ENCODE results near the gene KANK4. TPM values are rescaled to one million over a fixed set of nuclear protein-coding genes. Genes with fewer than 3 reads are reported as not detected.
A peak's percentile ranks its signal among the peaks of the same experiment; 100 is the strongest.

The KANK4 gene
- total and polyA plus RNA-seq, 2 of the 8 experiments (the other 6 are each of a cell fraction or from before 2014, with no cell fraction given), result 0.22 to 0.26 TPM

GRCh38 chr1:62234688-62235087 lies 84.5 kb downstream of the KANK4 start:
- H4K5ac ChIP-seq (ENCODE audit: insufficient read length, low read depth, low read length), result no peak overlapping the region
- H2BK5ac ChIP-seq (ENCODE audit: low read depth, low read length), result no peak overlapping the region
- WGBS, 2 experiments (ENCODE audit: extremely low coverage in 1 of 2, insufficient coverage in 1 of 2, insufficient read length in 1 of 2, insufficient replicate concordance in 2 of 2, low coverage in 1 of 2, low lambda C conversion rate in 2 of 2, missing lambda C conversion rate in 1 of 2), result 82% methylated on average over 5 of the region's 6 CpGs; no CpG with 5 or more reads in 1 of the 2 experiments
- no peak overlapping the region for H3K4ac ChIP-seq (replicated peaks; ENCODE audit: insufficient read length, low read depth, low read length)
- ChIA-PET CTCF (ENCODE audit: partially characterized antibody) (interaction anchor here (0.9 to 2.0 kb wide), 7 partner anchors 11 to 108 kb away, joined by 3 to 8 read pairs (median 4); no protein-coding TSS in a partner anchor), POLR2A (ENCODE audit: partially characterized antibody) (interaction anchor here (0.7 to 10.8 kb wide), 11 partner anchors 8 to 85 kb away, joined by 3 to 98 read pairs (median 4); partner anchors contain the start of gene KANK4)
- H4K8ac ChIP-seq (ENCODE audit: extremely low read depth, insufficient read depth, low read length), result no peak overlapping the region
- no peak overlapping the region for H3K4me2 ChIP-seq (ENCODE audit: insufficient read depth in 1 of 2, low read depth in 2 of 2, low read length in 2 of 2)
- DNase-seq (ENCODE audit: low read depth in 1 of 2, low spot score in 2 of 2) (no peak), FAIRE-seq (no peak)
- H3K27ac ChIP-seq (ENCODE audit: low read depth, low read length), result no peak overlapping the region
- H3K79me2 ChIP-seq (ENCODE audit: control insufficient read depth in 1 of 2, insufficient read depth in 2 of 2, low read length in 2 of 2), result no peaks in the 10 kb centered on the region
- H3K4me3 ChIP-seq (ENCODE audit: extremely low read depth in 1 of 4, insufficient read depth in 2 of 4, low read depth in 3 of 4, low read length in 4 of 4), result no peak overlapping the region
- no peak overlapping the region for H2BK20ac ChIP-seq (ENCODE audit: low read length)
- H3K23me2 ChIP-seq (ENCODE audit: low read depth, low read length), result no peaks in the 10 kb centered on the region
- peaks cover 0 to 3% of the 10 kb centered on the region in 2 experiments for H4K20me1 ChIP-seq (replicated peaks in 1 of 2; ENCODE audit: control insufficient read depth in 1 of 2, insufficient read depth in 2 of 2, low read length in 2 of 2)
- H3K23ac ChIP-seq (ENCODE audit: insufficient read length), result no peak overlapping the region
- H2BK120ac ChIP-seq (replicated peaks; ENCODE audit: low read depth, low read length), result no peak overlapping the region
- H3K4me1 ChIP-seq (replicated peaks in 1 of 4; ENCODE audit: control insufficient read depth in 3 of 4, insufficient read depth in 4 of 4, low read length in 3 of 4), result peaks cover 5 to 15% (median 10%) of the 10 kb centered on the region in 4 experiments
- H3K36me3 ChIP-seq (ENCODE audit: control insufficient read depth in 2 of 4, insufficient read depth in 4 of 4, low read length in 3 of 4), result peaks cover 0 to 10% (median 4%) of the 10 kb centered on the region in 4 experiments; a peak in 3 of 8 replicates
- no peaks in the 10 kb centered on the region for H3K27me3 ChIP-seq (replicated peaks in 1 of 4; ENCODE audit: control insufficient read depth in 3 of 4, extremely low read depth in 1 of 4, insufficient read depth in 3 of 4, low read length in 3 of 4)
- H3K9ac ChIP-seq (replicated peaks in 1 of 4; ENCODE audit: extremely low read depth in 1 of 4, low read depth in 3 of 4, low read length in 3 of 4), result no peak overlapping the region
- H2AK5ac ChIP-seq (ENCODE audit: low read depth, low read length), result no peak overlapping the region
- H4K91ac ChIP-seq (replicated peaks; ENCODE audit: insufficient read length, low read length), result no peak overlapping the region
- H3K79me1 ChIP-seq (ENCODE audit: low read depth, low read length), result no peaks in the 10 kb centered on the region
- no peak overlapping the region for H2AFZ ChIP-seq (ENCODE audit: low read length)
- no peak overlapping the region for H3K56ac ChIP-seq (replicated peaks; ENCODE audit: insufficient read length, low read depth, low read length)
- H3K14ac ChIP-seq (ENCODE audit: insufficient read length), result peak overlapping the region; percentile 32
- no peak overlapping the region for H2BK15ac ChIP-seq (ENCODE audit: low read length)
- H2BK12ac ChIP-seq (ENCODE audit: low read depth, low read length), result no peak overlapping the region
- H3K18ac ChIP-seq (ENCODE audit: extremely low read depth, low read length), result 0 out of 2 replicates have a peak overlapping the region, but pooled peaks have one; percentile 43
- H3K9me3 ChIP-seq (ENCODE audit: insufficient read depth in 2 of 2, low read depth in 1 of 2, low read length in 1 of 2), result no peaks in the 10 kb centered on the region
- TF ChIP-seq SP1 (IDR thresholded peaks at IDR 0.05; ENCODE audit: low read depth, low read length) (no peak), POLR2AphosphoS5 (IDR thresholded peaks at IDR 0.05; ENCODE audit: low read depth, low read length) (0 out of 2 replicates have a peak, but pooled peaks have one; percentile 33), RNF2 (IDR thresholded peaks at IDR 0.05; ENCODE audit: borderline replicate concordance, low read depth, low read length, missing control alignments, poor library complexity, severe bottlenecking) (no peak), TCF12 (IDR thresholded peaks at IDR 0.05; ENCODE audit: low read depth, low read length) (no peak), HDAC6 (IDR thresholded peaks at IDR 0.05; ENCODE audit: low read depth, low read length) (no peak), FOSL1 (IDR thresholded peaks at IDR 0.05; ENCODE audit: insufficient read depth, low read depth, low read length) (no peak), EP300 (IDR thresholded peaks at IDR 0.05; ENCODE audit: borderline replicate concordance in 1 of 2, low read depth in 2 of 2, low read length in 2 of 2) (no peak), ATF3 (IDR thresholded peaks at IDR 0.05; ENCODE audit: insufficient read depth, low read depth, low read length) (no peak), GABPA (IDR thresholded peaks at IDR 0.05; ENCODE audit: borderline replicate concordance, insufficient read depth, low read length) (no peak), BACH1 (IDR thresholded peaks at IDR 0.05; ENCODE audit: low read length) (no peak), CTBP2 (IDR thresholded peaks at IDR 0.05; ENCODE audit: borderline replicate concordance, insufficient read depth, insufficient read length, low read length) (no peak)

Data from H1 (cell line).